Measurements from ENCODE around the gene SDR42E1.
"Not testable (repeated sequence)": the region's sequence is repeated elsewhere in the genome, so short reads cannot be mapped to it uniquely, and the experiment has no call there.

Gene SDR42E1

GRCh38 chr16:82037666-82038065 lies 26.4 kb upstream of the SDR42E1 start:
- DNase-seq (ENCODE audit: low read depth): no peak

- no peak for DNase-seq (ENCODE audit: low read depth)
These were observed 26.0 kb upstream of the SDR42E1 start for GRCh38 chr16:82037251-82037650.

- DNase-seq (ENCODE audit: low read depth): no peak
These were observed 23.8 kb upstream of the SDR42E1 start, which contains the start of gene HSD17B2 for GRCh38 chr16:82034981-82035612. TSS of gene HSD17B2 (plus strand) at chr16:82035253. CDS start at chr16:82035425, 172 bp downstream.

- DNase-seq (ENCODE audit: low read depth): no peak
These were observed 22.5 kb upstream of the SDR42E1 start for GRCh38 chr16:82033683-82034300.

- no peak for DNase-seq (ENCODE audit: low read depth)
These were observed 21.7 kb upstream of the SDR42E1 start for GRCh38 chr16:82033006-82033405.

- no peak for DNase-seq (ENCODE audit: low read depth)
These were observed 20.1 kb upstream of the SDR42E1 start for GRCh38 chr16:82031116-82032084.

- no peak for DNase-seq (ENCODE audit: low read depth)
These were observed 16.4 kb upstream of the SDR42E1 start for GRCh38 chr16:82027629-82028064.

- DNase-seq (ENCODE audit: low read depth): no peak
These were observed 13.6 kb upstream of the SDR42E1 start for GRCh38 chr16:82024883-82025282.

GRCh38 chr16:82024316-82024715 lies 13.0 kb upstream of the SDR42E1 start:
- DNase-seq (ENCODE audit: low read depth): no peak

- DNase-seq (ENCODE audit: low read depth): no peak
These were observed 11.9 kb upstream of the SDR42E1 start for GRCh38 chr16:82023206-82023605.

- no peak for DNase-seq (ENCODE audit: low read depth)
These were observed 8.8 kb upstream of the SDR42E1 start for GRCh38 chr16:82020051-82020450.

GRCh38 chr16:82019535-82019934 lies 8.3 kb upstream of the SDR42E1 start:
- no peak for DNase-seq (ENCODE audit: low read depth)

- DNase-seq (ENCODE audit: low read depth): no peak
These were observed 6.8 kb upstream of the SDR42E1 start for GRCh38 chr16:82017911-82018568.

GRCh38 chr16:82016964-82017363 lies 5.7 kb upstream of the SDR42E1 start:
- DNase-seq (ENCODE audit: low read depth): no peak

- no peak for DNase-seq (ENCODE audit: low read depth)
These were observed 5.0 kb upstream of the SDR42E1 start for GRCh38 chr16:82016263-82016662.

- no peak for DNase-seq (ENCODE audit: low read depth)
These were observed 1.9 kb upstream of the SDR42E1 start for GRCh38 chr16:82013139-82013538.

GRCh38 chr16:82010649-82011048 lies 621 bp downstream of the SDR42E1 start:
- DNase-seq (ENCODE audit: low read depth): no peak

GRCh38 chr16:82009789-82010188 lies 1.5 kb downstream of the SDR42E1 start:
- not testable (repeated sequence) for DNase-seq (ENCODE audit: low read depth)

- no peak for DNase-seq (ENCODE audit: low read depth)
These were observed 2.2 kb downstream of the SDR42E1 start for GRCh38 chr16:82008957-82009592.

GRCh38 chr16:82007189-82007588 lies 4.1 kb downstream of the SDR42E1 start:
- no peak for DNase-seq (ENCODE audit: low read depth)

GRCh38 chr16:82006036-82006435 lies 5.2 kb downstream of the SDR42E1 start:
- DNase-seq (ENCODE audit: low read depth): no peak
